Measurements from ENCODE around the gene SYF2.

Gene SYF2

GRCh38 chr1:25257196-25257595, 24.9 kb upstream of the SYF2 start:
- Histone ChIP-seq H3K27me3 (no peaks in the 10 kb centered on the region), H3K4me3 (ENCODE audit: low read depth in 1 of 2, low read length in 1 of 2) (no peak overlapping the region), H3K36me3 (peaks cover 4% of the 10 kb centered on the region), H3K27ac (no peak overlapping the region), H3K4me1 (ENCODE audit: control insufficient read depth in 1 of 2, insufficient read depth in 1 of 2, low read depth in 1 of 2, low read length in 1 of 2) (peaks cover 0 to 12% of the 10 kb centered on the region in 2 experiments), H3K9me3 (no peaks in the 10 kb centered on the region)
- TF ChIP-seq CTCF (IDR thresholded peaks at IDR 0.05) = no peak

GRCh38 chr1:25256578-25256965, 24.3 kb upstream of the SYF2 start:
- no peak for TF ChIP-seq CTCF (IDR thresholded peaks at IDR 0.05)
- H3K9me3 ChIP-seq = no peaks in the 10 kb centered on the region
- H3K36me3 ChIP-seq = peaks cover 4% of the 10 kb centered on the region
- H3K27me3 ChIP-seq = no peaks in the 10 kb centered on the region
- no peak overlapping the region for H3K27ac ChIP-seq
- H3K4me1 ChIP-seq (ENCODE audit: control insufficient read depth in 1 of 2, insufficient read depth in 1 of 2, low read depth in 1 of 2, low read length in 1 of 2) = peaks cover 0 to 12% of the 10 kb centered on the region in 2 experiments
- no peak overlapping the region for H3K4me3 ChIP-seq (ENCODE audit: low read depth in 1 of 2, low read length in 1 of 2)

GRCh38 chr1:25255706-25256577, 23.6 kb upstream of the SYF2 start:
- no peak overlapping the region for H3K27ac ChIP-seq
- no peak overlapping the region for H3K4me3 ChIP-seq (ENCODE audit: low read depth in 1 of 2, low read length in 1 of 2)
- no peaks in the 10 kb centered on the region for H3K9me3 ChIP-seq
- H3K36me3 ChIP-seq = peaks cover 4% of the 10 kb centered on the region
- TF ChIP-seq CTCF (IDR thresholded peaks at IDR 0.05) = no peak
- peaks cover 0 to 12% of the 10 kb centered on the region in 2 experiments for H3K4me1 ChIP-seq (ENCODE audit: control insufficient read depth in 1 of 2, insufficient read depth in 1 of 2, low read depth in 1 of 2, low read length in 1 of 2)
- no peaks in the 10 kb centered on the region for H3K27me3 ChIP-seq

GRCh38 chr1:25253911-25254310, 21.6 kb upstream of the SYF2 start:
- Histone ChIP-seq H3K4me1 (ENCODE audit: control insufficient read depth in 1 of 2, insufficient read depth in 1 of 2, low read depth in 1 of 2, low read length in 1 of 2) (no peaks in the 10 kb centered on the region), H3K4me3 (ENCODE audit: low read depth in 1 of 2, low read length in 1 of 2) (no peak overlapping the region), H3K27ac (no peak overlapping the region), H3K36me3 (no peaks in the 10 kb centered on the region), H3K27me3 (no peaks in the 10 kb centered on the region), H3K9me3 (no peaks in the 10 kb centered on the region)
- no peak for TF ChIP-seq CTCF (IDR thresholded peaks at IDR 0.05)

- H3K36me3 ChIP-seq = peaks cover 36% of the 10 kb centered on the region
- H3K4me3 ChIP-seq (ENCODE audit: low read depth in 1 of 2, low read length in 1 of 2) = peak overlapping the region; percentile 86 to 97
- peaks cover 39% of the 10 kb centered on the region in 2 experiments for H3K4me1 ChIP-seq (ENCODE audit: control insufficient read depth in 1 of 2, insufficient read depth in 1 of 2, low read depth in 1 of 2, low read length in 1 of 2)
- no peak for TF ChIP-seq CTCF (IDR thresholded peaks at IDR 0.05)
- peak overlapping the region; percentile 95 for H3K27ac ChIP-seq
- H3K9me3 ChIP-seq = peaks cover 6% of the 10 kb centered on the region
- no peaks in the 10 kb centered on the region for H3K27me3 ChIP-seq
Observed at GRCh38 chr1:25247829-25248754, 15.8 kb upstream of the SYF2 start.

Data from neutrophil (primary cell).